ENCODE measurements around the gene ELL2.
"Not testable (repeated sequence)": the region's sequence is repeated elsewhere in the genome, so short reads cannot be mapped to it uniquely, and the experiment has no call there.

ELL2 gene

GRCh38 chr5:95841914-95842812 lies 119.5 kb downstream of the ELL2 start:
- no peak for DNase-seq (ENCODE audit: low read depth in 1 of 2, low spot score in 1 of 2)

DNA sequence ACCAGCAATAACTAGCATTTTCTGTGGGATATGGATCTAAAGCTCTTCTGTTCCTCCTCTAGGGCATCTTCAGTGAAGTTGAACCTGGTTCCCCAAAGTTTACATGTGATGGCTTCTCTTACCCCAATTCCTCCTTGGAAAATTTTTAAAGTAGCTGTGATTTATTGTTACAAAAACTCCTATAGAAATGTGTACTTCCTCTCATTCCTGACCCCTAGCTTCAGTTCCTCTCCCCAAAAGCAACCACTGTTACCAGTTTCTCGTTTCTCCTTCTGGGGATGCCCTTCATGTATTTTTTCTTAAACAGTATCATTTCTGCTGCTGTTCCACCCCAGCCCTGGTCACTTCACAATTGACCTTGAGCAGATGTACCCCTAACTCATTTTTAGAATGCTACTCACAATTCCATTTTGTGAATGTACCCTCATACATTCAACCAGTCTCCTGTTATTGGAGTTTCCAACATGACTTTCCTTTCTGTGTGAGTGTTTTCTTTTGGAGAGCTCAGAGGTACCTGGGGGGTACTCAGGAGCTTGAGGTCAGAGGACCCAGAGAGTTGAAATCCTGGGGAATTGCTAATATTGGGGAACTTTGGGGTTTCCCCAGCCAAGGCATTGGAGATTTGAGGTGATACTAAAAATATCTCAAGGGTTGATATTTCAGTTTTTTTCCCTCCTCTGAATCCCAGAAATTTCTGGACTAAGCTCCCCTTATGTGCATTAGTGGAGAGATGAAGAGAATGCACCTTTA lies 120.5 kb downstream of the ELL2 start:
- DNase-seq (ENCODE audit: low read depth in 1 of 2, low spot score in 1 of 2) = no peak

DNA sequence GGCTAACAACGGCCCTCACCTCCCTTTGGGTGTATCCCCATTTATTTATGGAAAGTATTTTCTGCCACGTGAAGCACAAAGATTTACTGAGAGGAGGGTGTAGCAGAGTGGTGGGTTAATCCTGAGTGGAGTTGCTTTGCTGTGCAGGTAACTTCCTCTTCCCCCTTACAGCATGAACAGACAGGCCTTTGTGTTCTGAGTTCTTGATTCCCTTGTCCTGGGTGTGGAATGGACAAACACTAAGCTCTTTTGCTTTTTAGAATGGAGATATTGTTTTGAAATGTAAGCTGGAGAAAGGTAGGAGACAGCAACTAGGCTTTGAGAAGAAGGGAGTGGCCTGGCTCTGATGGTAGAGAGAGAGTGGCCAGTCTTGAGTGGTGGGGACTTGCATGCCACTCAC lies 122.0 kb downstream of the ELL2 start:
- DNase-seq (ENCODE audit: low read depth in 1 of 2, low spot score in 1 of 2) = no peak

DNA sequence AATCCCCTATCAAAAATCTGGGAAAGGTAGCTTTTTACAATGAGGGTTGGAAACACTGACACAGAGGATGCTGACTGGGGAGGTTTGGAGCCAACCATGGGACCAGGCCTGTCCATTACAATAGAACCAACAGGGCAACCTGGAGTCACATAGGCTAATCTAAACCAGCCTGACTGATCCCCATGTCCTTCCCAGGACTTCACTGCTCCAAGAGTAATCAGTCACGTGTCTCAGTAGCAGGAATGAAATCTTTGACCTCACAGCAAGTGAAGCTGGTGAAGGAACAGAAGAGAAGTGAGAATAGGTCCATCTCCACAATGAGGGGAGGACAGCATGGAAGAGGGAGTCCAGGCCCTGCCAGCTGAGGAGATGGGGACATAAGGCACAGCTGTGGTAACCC lies 123.1 kb downstream of the ELL2 start:
- no peak for DNase-seq (ENCODE audit: low read depth in 1 of 2, low spot score in 1 of 2)

DNA sequence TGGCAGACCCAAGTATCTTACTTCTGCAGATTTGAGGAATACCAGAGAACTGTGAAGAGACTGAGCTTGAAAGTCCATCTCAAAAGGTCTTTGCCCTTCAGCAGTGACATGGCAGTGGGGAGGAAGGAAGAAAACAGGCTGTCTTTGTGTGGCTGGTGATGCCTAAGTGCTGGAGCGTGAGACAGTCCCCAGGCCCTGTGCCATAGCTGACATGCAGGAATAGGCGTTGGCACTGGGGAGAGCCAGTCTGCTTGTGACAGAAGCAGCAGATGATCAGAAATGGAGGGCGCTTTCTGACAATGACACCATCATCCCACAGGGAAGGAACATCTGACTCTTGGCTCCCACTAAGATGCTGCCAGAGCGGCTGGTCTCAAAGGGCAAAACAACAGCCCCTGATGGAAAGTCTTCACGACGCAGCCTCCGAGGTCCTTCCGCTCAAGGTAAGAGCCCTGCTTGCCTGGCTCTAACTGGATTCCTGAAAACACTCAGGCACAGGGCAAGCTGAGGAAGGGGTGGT lies 123.6 kb downstream of the ELL2 start:
- DNase-seq (ENCODE audit: low read depth in 1 of 2, low spot score in 1 of 2) = no peak

DNA sequence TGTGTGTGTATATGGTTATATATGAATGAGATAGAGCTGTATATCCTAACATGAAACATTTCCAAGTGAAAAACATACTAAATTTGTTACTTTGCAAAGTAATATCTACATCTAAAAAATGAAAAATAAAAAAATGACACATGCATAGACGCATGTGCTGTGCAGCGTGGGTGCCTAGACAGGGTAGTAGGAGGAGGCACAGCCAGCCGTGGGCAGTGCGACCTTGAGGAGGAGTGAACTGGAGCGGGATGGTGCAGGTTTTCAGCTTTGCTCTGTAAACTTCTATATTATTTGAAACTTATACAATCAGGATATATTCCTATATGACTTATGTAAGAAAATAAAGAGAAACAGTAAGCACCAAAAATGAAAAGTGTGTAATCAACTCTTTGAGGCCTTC lies 124.2 kb downstream of the ELL2 start:
- no peak for DNase-seq (ENCODE audit: low read depth in 1 of 2, low spot score in 1 of 2)

GRCh38 chr5:95836971-95837370 lies 124.7 kb downstream of the ELL2 start:
- not testable (repeated sequence) for DNase-seq (ENCODE audit: low read depth in 1 of 2, low spot score in 1 of 2)

DNA sequence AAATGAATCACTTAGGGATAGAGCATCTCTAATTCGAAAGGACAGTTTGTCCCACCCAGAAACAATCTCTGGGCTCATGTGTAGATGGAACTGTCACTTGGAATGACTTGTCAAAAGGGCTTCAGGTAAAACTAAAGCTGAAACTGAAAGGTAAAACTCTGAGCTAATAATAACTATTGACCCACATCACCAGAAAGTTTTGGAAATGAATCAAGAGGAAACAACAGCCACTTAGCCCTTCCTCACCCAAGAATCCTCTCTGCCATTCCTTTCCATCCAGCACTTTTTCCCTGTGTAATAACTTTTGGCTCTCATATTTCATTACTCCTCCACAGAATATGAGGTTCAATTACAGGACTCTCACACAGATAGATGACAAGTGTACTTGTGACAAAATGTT lies 125.1 kb downstream of the ELL2 start:
- no peak for DNase-seq (ENCODE audit: low read depth in 1 of 2, low spot score in 1 of 2)

GRCh38 chr5:95835682-95836385 lies 125.8 kb downstream of the ELL2 start:
- no peak for DNase-seq (ENCODE audit: low read depth in 1 of 2, low spot score in 1 of 2)

Measured in activated CD4-positive, alpha-beta T cell treated with anti-CD3 and anti-CD28 coated beads, Interleukin-2, amount 50 U/mL, for 24 hours (primary cell).